HG03575 (cell line): Measurements from ENCODE around the gene YWHAG.
"Not testable (repeated sequence)": the region's sequence is repeated elsewhere in the genome, so short reads cannot be mapped to it uniquely, and the experiment has no call there.

Source experiments
- ATAC-seq: cut with Tn5 transposase; IDR thresholded peaks from one replicate; pipeline ENCODE4 v1.9.1; 2021; ENCODE audit not compliant: unreplicated experiment, insufficient number of reproducible peaks, low FRiP score; ENCODE audit errors: extremely low read depth

The YWHAG gene

DNA sequence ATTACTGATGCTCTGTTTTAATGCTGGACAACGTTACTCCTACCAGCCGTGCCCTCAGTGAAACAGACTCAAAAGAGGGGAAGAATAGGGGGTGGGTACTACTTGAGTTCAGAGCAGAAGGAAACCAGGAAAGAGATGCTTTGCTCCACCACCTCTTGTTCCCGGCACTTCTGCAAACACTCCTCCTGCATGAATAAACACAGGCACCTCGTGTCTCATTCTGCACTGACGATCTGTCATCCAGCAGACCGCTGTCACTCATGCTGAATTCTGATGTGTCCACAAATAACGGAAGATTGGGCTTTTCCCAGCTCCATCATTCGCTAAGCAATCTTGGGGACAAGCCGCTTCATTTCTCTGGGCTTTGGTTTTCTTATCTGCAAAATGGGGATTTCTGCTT lies 26.7 kb downstream of the YWHAG start:
- ATAC-seq, result no peak

DNA sequence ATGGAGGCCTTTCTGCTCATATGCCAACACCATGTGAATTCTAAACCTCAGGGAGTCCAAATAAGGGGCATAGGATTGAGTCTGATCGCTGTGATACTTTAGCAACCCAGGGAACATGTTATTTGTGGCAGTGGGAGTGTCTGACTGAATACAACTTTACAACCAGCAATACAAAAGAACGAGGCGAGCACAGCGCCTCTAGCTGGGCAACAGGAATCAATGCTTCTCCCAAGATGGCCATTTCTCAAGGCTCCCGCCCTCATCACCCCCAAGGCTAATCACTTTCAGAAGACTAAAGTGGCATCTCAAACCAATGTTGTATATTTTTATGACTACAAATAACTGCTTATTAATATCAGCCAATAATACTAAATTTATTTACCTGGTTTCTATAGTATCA lies 28.1 kb downstream of the YWHAG start:
- ATAC-seq, result no peak

DNA sequence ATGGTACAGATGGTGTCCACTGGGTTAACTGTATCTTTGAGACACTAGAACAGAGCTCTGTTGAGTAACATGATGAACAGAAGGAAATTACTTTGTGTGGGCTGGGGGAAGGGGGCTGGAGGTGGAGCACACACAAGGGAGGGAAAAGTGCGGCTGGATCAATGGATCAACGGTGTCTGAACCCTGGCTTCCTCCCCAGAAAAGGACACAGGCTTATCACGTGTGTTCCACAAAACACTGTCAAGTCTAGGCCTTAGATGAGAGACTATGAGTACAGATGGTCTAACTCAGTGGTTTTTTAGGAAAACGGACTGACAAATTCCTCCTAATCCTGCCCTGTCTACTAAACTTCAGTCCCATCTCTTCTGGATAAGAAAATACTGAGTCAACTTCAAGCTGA lies 28.5 kb downstream of the YWHAG start:
- no peak for ATAC-seq

DNA sequence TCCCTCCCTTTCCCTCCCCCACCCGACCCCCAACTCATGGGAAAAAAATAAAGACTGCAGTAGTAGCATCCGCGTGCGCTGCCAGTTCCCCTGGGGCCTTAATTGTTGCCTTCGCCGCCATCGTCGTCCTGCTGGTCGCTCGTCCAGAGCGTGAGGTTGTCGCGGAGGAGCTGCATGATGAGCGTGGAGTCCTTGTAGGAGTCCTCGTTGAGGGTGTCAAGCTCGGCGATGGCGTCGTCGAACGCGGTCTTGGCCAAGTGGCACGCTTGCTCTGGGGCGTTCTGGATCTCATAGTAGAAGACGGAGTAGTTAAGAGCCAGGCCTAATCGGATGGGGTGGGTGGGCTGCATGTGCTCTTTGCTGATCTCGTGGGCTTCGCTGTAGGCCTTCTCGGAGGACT lies 29.3 kb downstream of the YWHAG start:
- ATAC-seq, result no peak

DNA sequence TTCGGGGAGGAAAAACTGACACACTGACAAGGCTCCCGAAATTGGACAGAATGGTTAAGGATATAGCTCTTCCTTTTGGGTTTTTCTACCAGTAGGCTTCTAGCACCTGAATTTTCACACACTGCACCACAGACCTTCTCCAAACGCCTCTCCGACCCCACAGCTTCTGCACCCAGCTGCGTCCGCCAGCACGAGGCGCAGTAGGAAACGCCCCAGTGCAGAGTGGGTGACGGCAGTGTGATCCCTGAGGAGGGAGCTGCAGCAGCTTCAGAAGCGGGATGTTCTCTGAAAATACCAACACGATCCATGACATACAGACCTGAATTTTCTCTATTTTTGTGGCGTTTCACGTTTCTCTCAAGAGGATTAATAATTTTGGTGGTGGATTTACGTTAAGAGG lies 30.4 kb downstream of the YWHAG start:
- ATAC-seq, result no peak

DNA sequence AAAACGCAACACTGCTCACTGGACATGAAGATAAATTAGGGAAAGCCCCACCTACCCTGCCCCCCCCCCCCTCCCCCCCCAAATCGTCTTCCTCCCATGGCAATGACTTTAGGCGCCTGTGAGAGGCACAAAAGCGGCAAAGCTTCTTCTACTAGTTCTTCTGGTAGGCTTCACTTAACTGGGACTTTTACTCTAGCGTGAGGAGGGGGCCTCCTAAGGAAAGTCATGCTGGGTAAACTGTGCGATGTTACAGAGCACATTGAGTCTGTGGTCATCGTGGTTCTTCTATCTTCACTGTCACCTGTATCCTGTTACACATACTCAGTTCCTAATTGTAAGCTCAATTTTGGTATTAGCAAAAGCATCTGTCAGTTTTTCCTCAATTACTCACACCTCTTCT lies 31.2 kb downstream of the YWHAG start:
- ATAC-seq, result no peak

DNA sequence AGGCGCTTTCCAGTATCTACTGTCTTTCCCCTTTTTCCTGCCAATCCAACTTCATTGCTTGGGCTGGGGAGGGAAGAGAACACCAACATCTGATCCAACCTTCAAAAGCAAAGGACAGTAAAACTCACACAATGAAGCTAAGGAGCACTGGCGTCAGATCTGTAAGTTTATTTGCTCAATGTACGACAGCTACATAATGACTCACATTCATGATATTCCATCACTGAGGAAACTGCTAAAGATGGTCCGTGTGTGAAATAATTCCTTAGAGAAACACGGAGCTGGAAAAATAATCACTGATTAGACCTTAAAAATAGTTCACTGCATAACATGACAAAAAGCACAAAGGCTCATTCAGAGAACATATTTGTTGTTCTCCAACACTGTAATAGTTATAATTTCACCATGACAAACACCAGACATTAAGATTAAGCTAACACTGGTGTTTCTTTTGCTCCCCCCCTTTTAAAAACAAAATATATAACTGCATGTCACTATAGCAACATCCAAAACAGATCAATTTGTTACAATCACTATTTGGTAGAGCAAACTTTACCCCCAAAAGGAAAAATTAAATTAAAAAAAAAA lies 32.1 kb downstream of the YWHAG start:
- ATAC-seq, result no peak

DNA sequence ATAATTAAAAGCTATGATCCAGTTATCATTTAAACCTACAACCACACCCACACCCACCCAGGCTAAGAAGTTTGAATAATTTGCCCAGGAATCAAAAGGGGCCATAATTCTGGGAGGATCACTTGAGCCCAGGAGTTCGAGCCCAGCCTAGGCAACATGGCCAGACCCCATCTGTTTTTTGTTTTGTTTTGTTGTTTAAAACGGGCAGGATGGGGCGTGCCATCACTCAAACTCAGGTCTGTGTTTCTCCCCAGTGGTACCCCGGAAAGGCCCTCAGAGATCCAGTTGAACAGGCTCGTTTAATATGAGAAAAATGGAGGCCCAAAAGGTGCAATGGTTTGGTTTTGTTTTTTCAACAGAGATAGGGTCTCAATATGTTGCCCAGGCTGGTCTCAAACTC lies 33.0 kb downstream of the YWHAG start:
- ATAC-seq, result no peak

DNA sequence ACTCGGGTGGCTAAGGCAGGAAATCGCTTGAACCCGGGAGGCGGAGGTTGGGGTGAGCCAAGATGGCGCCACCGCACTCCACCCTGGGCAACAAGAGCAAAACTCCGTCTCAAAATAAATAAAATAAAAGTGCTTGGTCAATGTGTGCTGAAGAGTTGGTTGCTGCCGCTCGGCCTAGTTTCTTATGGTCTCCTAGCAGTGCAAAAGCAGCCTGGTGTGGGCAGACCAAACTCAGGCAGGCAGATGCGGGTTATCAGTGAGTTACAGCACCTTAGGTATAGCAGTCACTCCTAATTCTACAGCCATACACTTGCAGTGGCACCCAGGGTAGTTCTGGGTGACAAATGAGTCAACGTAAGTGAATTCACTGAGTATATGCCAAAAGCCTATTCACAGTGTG lies 33.7 kb downstream of the YWHAG start:
- ATAC-seq, result no peak

DNA sequence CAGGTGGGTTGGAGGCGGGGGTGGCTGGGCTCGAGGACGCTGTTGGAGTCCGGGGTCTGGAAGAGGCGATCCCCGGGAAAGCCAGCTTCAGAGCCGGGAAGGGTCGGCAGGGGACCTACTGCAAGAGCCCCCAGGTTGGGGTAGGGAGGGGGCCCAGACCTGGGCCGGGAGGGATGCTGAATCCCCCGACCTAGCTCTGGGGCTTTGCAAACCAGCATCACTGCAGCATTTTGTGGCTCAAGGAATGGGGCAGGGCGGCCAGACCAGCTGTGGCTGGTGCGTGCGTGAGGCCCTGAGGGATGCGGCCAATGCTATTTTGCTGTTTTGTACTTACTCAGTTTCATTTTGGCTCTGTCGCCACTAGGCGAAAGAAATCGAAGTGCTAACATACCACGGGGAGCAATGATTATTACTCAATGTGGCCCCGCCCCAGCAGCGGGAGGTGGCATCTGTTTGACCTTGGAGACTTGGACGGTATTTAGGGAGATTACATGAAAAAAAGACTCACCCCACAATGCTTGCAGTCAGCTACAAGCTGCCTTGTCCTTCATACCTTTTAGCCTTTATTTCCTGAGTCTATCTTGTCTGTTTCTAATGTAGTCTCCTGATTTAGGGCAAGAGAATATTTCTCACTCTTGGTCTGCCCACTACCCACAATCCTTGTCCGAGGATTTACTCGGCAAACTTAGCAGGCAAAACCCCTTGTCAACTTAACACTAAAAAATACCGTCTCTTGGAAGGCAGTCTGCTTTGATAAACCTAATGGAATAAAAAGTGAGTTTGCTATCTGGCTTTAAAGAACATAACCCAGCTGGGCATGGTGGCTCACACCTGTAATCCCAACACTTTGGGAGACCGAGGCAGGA lies 40.1 kb downstream of the YWHAG start:
- peak; percentile 45 for ATAC-seq

DNA sequence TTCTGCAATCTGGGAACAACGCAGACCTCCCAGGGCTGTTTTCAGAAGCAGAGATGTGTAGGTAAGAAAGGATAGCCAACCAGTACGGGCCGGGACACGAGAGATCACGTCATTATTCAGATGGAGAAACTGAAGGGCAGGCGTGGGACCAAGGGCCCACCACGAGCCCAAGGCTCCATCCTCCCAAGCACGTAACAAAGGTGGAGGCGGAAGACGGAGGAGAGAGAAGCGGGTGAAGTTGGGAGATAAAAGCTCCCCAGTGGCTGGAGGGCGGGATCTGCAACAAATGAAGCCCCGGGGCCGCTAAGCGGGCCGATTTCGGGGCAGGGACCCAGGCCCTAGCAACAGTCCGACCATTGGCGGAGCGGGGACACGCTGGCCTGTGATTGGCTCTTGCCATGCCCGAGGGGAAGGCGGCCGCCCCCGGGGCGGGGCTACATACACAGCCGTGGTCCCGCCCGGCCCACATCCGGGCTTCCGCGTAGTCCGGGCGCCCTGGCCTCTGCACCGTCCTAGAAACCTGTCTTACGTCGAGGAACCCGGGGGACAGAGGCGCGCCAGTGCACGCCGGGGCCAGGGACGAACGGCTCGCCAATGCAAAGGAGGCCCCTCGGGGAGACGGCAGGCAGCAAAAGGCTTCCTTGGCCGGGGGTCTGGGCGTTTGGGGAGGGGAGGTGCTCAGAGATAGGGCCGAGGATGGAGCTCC lies 40.9 kb downstream of the YWHAG start:
- peak; percentile 44 for ATAC-seq

DNA sequence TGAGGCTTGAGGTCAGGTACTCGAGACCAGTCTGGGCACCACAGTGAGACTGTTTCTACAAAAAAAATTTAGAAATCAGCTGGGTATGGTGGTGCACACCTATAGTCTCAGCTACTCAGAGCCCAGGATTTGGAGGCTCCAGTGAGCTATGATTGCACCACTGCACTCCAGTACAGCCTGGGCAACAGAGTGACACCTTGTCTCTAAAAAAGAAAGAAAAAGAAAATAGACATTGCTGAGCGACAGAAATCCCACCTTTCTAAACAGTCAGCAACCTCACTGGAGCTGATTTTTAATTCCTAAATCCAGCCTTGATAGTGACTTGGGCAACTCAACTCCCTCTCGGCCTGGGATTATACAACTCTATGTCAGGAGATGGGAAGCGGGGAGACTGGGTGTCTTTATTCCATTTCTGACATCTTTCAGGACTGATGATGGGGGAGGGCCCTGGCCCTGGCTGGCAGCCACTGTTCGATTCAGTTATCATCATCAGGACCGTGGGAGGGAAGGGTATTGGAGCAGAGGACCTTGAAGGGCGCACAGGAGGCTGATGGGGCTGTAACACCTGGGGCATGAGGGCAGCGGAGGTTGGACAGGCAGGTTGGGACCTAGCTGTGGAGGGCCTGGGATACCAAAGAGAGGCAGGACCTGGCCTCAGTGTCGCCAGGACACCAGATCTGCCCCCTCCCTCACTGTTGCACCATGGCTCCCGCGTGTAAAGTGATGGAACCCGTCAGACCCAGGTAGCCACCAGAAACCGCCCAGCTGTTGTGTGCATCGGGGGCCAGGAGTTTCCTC lies 41.6 kb downstream of the YWHAG start:
- no peak for ATAC-seq

DNA sequence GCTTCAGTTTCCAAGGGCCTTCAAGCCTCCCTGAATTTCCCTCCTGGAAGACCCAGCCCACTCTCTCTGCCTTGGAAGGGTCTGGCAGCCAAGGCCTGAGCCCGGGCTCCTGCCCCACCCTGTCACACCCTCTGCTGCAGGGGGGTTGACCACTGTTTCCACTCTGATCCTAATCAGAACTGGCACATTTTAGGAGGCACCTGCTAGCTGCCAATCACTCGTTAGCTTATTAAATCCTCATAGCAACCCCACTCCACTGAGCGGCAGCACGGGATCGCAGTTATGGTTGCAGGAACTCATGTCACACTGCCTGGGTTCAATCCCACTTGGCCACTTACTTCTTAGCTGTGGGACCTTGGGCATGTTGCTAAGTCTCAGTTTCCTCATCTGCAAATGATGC lies 43.4 kb downstream of the YWHAG start:
- ATAC-seq, result no peak

DNA sequence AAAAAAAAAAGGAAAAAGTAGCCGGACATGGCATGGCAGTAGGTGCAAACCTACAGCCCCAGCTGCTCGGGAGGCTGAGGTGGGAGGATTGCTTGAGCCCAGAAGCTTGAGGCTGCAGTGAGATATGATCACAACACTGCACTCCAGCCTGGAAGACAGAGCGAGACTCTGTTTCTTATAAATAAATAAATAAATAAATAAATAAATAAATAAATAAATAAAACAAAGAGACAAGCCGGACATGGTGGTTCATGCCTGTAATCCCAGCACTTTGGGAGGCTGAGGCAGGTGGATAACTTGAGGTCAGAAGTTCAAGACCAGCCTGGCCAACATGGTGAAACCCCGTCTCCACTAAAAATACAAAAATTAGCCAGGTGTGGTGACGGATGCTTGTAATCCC lies 44.1 kb downstream of the YWHAG start:
- ATAC-seq, result not testable (repeated sequence)

DNA sequence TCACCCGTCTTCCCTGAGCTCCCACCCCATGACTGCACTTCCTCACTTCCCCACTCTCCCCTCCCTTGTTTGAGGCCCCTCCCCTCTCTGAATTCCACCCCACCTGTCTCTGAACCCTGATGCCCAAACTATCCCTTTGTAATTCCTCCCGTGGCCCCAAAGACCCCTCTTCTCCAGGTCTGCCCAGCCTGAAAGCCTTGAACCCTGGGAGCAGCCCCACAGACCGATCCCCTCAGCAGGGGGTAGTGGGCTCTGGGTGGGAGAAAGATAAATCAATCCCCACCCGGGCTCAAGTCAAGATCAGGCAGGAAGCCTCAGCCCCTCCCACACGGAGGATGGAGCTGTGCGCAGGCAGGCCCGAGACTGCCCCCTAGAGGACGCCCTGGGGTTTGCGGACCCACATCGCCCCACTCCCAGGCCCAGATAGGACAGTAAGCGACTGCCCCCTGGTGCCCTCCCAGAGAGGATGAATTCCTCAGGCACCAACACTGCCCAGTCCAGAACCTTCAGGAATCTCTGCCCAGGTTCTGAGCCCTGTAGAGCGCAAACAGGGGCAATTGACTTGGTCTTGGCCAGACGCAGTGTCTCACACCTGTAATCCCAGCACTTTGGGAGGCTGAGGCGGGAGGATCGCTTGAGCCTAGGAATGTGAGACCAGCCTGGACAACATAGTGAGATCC lies 44.6 kb downstream of the YWHAG start:
- no peak for ATAC-seq

DNA sequence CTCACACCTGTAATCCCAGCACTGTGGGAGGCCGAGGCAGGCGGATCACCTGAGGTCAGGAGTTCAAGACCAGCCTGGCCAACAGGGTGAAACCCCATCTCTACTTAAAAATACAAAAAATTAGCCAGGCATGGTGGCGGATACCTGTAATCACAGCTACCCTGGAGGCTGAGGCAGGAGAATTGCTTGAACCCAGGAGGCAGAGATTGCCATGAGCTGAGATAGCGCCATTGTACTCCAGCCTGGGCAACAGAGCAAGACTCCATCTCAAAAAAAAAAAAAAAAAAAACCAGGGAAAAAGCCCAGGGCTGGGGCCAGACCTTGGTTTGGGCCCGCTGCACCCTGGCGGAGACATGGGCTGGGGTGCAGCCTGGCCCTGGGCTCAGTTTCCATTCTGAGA lies 47.0 kb downstream of the YWHAG start:
- not testable (repeated sequence) for ATAC-seq

DNA sequence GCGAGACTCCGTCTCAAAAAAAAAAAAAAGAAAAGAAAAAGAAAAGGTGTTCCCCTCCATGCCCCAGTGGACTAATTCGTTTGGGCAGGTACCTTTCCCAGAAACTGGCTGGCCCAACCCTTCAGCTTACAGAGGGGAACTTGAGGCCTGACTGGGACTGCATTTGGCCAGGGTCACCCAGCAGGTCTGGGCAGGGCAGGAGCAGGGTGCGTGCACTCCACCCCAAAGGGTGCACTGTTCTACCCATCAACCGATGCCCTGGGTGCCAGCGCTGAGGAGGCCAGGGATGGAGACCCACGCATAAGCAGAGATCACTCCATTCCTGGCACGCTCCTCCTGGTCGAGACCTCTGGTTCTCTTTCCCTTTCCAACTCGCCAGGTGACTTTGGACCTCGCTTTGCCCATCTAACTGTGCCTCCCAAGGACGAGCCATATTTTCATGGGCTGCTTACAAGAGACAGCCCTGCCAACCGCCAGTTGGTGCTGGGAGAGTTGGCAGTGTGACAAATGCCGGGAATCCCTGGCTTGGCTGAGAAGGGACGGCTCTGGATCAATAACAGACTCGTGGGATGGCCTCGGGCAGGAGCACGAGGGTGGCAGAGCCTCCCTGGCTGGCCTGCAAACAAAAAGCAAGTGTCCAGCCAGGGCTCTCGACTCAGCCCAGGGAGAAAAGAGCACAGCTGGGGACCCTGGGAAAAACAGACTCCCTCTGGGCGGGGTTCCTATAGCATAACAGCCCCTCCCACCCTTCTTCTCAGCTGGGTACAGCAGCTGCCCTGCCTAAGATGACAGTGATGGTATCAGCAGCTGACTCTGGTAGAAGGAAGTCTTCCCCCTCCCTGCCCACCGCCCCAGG lies 48.5 kb downstream of the YWHAG start:
- no peak for ATAC-seq
